HS-27A (cell line): Measurements from ENCODE around the gene PYY.
"Not testable (repeated sequence)": the region's sequence is repeated elsewhere in the genome, so short reads cannot be mapped to it uniquely, and the experiment has no call there.

Experiments used
- DNase-seq: peaks from one replicate; pipeline ENCODE4 v3.0.0-alpha.2; 2012; ENCODE audit warnings: low read depth, missing footprints

PYY gene

DNA sequence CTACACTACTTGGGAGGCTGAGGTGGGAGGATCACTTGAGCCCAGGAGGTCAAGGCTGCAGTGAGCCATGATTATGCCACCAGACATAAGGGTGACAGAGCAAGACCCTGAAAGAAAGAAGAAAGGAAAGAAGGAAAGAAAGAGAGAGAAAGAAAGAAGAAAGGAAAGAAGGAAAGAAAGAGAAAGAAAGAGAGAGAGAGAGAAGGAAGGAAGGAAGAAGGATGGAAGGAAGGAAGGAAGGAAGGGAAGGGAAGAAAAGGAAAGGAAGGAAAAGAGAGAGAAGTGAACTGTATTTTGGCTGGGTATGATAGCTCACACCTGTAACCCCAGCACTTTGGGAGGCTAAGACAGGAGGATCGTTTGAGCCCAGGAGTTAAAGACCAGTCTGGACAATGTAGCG, 24.3 kb upstream of the PYY start:
- no peak for DNase-seq

DNA sequence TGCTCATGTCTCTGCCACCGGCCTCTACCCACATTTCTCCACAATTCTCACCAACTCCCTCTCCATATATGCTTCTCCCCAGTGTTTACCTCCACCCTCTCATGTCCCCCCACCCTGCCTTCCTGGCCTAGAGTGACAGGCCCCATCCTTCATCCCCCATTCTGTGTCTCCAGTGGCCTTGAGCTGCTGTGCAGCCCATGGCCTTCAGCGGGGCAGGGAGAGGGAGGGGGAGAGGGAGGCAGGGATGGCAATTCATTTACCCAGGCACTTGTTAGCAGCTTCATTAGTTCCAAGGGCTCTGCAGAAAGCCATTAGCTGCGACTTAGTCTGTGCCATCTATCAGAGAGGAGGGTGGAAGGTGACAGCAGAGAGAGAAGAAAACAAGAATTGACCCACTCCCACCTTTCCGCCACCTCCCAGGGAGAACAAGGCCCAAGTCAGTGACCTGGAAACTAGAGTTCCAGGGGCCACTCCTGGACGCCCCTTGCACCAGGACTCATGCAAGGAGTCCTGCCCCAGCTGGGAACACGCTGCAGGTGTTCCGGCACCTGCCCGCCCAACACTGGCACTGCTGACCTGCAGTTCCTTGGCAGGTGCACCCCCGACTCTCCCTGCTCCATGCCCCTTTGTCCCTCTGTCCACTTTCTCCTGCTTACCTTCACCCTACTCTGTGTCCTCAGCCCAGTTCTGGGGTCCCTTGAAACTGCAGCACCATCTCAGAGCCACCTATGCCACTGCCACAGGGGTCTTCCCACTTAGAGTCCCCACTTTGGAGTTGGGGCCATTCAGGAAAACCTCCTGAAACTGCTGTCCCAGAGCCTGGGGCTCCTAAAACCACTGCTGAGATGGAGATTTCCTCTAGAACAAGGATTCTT, 23.5 kb upstream of the PYY start:
- no peak for DNase-seq

DNA sequence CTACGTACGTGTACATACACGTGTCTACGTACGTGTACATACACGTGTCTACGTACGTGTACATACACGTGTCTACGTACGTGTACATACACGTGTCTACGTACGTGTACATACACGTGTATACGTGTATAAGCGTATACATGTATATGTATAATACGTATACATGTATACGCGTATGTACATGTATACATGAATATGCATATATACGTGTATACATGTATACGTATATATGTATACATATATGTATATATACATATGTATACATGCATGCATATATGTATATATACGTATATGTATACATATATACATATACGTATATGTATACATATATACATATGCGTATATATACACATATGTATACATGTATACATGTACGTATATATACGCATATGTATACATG, 22.2 kb upstream of the PYY start:
- no peak for DNase-seq

DNA sequence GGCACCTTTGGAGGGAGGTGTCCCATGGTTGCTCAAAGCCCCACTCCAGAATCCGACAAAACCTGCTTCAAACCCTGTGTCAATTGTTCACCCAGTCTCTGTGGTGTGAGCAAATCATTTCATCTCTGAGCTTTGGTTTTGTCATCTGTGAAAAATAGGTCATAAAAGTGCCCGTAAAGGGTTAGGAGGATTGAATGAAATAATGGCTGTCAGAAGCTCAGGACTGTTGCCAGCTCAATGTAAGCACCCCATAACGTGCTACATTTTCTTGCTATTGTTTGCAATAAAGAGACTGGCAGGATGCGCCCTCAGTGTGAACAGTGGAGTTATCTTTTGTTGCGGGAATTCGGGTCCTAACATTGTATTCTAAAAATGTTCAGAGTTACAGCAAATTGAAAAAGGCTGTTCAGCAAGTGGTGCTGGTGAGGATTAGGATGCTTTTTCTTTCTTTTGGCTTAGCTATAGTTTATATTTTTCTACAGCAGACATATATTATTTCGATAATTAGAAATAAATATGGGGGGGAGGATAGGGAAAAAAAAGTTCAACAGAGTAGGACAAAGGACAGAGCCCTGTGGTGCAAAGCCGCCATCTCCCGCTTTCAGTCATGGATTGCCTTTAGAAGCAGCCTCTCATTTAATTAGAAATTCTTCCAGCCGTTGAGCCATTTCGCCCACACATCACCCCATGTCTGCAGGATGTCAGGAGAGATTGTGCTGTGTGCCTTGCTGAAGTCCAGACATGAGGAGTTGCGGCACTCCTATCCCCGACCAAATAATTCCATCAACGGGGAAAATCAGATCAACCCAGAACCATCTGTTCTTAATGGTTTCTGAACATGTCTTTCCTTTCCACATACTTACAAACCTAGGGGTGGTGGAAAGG, 20.9 kb upstream of the PYY start:
- no peak for DNase-seq

DNA sequence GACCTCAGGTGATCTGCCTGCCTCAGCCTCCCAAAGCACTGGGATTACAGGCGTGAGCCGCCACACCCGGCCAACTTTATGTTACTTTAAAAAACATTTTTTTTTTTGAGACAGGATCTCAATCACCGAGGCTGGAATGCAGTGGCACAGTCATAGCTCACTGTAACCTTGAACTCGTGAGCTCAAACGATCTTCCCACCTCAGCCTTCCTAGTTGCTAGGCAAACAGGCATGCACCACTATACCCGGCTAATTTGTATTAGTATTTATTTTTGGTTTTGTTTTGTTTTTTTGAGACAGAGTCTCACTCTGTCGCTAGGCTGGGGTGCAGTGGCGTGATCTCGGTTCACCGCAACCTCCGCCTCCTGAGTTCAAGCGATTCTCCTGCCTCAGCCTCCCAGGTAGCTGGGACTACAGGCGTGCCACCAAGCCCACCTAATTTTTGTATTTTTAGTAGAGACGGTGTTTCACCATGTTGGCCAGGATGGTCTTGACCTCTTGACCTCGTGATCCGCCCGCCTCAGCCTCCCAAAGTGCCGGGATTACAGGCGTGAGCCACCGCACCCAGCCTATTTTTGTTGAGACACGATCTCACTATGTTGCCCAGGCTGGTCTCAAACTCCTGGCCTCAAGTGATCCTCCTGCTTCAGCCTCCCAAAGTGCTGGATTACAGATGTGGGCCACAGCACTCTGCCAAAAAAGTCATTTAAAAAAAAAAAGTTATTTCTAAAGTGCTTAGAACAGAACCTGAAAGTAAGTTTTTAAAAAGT, 18.9 kb upstream of the PYY start:
- not testable (repeated sequence) for DNase-seq

DNA sequence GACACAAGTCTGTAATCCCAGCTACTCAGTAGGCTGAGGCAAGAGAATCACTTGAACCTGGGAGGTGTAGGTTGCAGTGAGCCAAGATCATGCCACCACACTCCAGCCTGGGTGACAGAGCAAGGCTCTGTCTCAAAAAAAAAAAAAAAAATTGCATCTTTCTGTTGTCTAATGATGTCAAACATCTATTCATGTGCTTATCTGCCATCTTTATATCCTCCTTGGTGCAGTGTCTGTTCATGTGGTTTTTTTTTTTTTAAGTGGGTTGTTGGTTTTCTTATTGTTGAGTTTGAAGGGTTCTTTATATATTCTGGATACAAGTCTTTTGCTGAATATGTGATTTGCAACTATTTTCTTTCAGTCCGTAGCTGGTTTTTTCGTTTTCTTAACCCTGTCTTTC, 17.7 kb upstream of the PYY start:
- not testable (repeated sequence) for DNase-seq

DNA sequence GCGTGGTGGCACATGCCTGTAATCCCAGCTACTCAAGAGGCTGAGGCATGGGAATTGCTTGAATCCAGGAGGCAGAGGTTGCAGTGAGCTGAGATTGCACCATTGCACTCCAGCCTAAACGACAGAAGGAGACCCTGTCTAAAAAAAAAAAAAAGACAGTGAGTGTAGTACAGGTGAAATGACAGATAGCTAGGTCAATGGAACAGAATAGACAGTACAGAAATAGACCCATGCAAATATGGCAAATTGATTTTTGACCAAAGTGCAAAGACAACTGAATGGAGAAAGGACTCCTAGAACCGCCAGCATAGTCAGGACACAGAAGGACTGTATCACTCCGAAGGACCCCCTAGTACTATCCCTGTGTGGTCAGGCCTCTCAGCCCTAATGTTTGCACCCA, 16.6 kb upstream of the PYY start:
- DNase-seq, result no peak

DNA sequence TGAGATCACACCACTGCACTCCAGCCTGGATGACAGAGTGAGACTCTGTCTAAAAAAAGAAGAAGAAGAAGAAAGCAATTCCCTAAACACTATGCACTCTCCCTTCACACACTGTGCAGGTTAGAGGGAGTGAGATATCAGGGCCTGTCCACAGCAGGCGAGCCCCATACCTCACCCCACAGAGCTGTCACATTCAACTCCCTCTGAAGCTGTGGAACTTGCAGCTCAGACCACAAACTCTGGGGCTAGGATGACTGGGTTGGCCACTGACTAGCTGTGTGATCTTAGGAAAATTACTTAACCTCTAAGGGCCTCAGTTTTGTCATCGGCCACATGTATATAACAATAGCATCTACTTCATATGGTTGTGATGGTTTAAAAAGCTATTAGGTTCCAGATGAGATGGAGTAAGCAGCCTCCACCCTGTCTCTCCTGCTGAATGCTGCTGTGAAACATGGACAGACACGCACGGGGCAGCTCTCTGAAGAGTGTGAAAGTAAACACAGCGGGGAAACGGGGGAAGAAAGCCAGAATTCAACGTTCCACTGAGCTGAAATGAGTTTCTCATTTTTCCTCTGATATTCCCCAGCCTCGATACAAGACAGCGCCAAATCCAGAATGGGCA, 13.6 kb upstream of the PYY start:
- no peak for DNase-seq

DNA sequence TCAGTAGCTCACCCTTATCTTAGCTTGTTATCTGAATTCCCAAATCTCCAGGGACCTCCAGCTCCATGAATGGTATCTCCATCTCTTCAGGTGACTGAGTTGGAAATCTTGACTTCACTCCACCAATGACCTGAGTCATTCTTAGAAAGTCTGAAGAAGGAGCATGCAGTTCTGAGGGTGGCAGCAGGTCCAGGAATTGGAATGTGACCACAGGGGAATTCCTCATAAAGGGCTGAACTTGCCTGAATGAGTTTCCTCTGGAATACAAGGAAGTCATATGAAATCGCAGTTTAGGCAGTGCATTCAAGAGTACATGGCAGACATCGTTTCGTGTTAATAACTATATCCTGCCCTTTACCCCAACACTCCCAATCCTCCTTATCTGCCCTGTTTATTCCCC, 12.5 kb upstream of the PYY start:
- DNase-seq, result no peak

DNA sequence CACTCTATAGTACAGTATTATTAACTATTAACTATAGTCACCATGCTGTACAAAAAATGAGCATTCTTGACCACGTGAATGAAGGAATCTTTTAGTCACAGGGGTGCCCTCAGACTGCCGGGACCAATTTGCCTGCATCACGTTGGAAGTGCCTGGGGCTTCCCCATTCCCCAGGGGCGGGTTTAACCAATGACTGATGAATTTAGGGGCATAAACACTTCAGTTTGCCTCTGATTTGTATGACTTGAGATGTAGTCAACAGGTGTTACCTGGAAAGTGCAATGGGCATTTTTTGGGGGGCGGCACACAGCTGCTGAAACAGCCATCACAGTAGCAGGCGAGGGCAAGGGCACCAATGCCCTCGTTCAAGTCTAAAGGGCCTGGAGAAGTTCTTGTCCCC, 8.7 kb upstream of the PYY start:
- no peak for DNase-seq

DNA sequence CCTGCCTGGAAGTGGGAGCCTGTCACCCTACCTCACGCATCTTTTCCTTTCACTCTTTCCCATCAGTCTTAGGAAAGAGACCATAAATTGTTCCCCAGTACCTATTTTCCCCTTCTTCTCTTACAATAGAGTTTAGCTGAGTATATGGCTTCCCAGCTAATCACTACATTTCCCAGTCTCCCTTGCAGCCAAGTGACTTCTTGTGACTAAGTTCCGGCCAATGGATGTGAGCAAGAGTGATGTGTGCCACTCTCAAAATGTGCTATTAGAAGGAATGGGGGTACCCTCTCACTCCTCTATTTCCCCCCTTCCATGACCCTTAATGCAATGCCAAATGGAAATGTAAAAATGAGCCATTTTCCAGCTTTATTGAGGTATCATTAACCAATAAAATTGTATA, 8.2 kb upstream of the PYY start:
- no peak for DNase-seq

DNA sequence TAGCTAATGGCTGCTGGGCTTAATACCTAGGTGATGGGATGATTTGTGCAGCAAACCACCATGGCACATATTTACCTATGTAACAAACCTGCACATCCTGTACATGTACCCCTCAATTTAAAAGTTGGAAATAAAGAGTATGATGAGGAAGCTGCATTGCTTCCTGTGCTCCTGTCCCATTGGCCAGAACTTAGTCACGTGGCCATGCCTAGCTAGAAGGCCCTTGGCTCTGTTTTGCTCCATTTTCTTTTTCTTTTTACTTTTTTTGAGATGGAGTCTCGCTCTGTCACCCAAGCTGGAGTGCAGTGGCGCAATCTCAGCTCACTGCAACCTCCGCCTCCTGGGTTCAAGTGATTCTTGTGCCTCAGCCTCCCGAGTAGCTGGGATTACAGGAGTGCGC, 7.6 kb upstream of the PYY start:
- not testable (repeated sequence) for DNase-seq

DNA sequence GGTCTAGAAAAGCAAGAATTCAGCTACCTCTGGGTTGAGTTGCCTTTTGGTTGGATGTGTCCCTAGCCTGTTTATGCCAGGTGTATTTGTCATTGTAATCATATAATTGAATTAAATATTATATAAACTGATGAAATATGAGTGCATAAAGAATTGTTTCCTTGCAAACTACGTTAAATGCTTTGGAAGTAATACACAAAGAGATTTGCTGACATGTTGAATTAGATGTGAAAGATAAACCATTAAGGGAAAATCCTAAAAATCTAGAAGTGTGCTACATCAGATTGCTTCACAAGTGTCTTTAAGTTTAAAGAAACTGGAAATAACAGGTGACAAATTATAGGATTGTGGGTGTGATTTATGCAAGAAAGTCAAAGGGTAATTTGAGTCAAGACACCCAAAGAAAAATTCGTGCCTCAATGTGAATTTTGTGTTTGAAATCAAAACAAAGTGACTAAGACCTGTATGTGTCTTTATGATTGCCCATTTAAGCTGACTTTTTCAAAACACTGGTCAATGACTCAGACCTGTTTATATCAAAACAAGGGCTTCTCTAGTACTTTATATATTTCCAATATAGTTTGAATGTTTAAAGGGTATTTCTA, 5.1 kb upstream of the PYY start:
- DNase-seq, result no peak

DNA sequence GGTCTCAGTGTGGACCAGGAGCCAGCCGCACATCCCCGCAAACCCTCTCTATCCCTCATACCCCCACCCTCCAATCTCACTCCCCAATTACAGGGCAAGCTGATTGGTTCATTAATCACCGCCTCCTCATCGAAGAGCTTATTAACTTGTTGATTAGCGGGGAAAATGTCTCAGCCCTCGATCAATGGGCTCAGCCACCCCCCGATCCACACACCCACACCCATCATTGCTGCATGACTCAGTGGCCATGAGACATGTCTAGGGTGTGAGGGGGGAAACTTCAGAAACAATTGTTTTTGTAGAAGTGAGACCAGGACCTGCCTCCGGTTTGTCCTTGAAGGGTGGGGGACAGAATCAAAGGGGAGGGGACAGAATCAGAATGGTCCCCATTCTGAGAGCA, 2.5 kb upstream of the PYY start:
- no peak for DNase-seq

DNA sequence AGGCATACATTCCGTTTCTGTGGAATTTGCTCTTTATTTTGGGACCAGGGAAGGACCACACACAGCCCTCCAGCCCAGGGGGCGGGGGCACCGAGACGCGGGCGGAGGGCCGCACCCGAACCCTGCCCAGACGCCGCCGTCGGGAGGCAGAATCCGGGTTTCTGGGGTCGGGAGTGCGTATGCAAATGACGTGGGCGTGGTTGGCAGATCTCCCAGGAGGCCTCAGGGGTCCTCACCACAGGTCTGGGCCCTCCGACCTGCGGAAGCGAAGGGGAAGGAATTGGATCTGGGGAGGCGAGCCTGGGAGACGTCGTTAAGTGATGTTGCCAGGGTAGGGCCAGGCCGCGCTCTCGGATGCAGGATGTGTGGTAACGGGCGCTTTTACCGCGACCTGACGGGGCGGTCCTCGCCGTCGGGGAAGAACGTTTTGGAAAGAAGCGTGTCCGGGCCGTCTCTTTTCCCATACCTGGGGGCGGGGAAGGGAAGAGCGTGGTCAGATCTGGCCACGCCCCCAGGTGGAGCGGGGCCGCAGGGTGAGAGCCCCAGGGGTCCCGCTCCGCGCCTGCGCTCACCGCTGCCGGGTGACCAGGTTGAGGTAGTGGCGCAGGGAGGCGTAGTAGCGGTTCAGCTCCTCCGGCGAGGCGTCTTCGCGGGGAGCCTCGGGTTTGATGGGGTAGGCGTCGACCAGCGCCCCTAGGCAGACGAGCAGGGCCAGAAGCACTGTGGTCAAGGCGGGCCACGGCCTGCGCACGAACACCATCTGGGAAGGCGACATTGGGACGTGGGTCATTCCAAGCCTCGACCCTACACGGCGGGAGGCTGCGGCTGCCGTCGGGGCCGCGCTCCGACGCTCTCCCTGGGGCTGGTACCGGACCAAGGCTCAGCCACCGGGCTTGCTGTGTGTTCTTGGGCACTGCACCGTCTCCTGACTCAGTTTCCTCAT, 745 bp downstream of the PYY start:
- no peak for DNase-seq

DNA sequence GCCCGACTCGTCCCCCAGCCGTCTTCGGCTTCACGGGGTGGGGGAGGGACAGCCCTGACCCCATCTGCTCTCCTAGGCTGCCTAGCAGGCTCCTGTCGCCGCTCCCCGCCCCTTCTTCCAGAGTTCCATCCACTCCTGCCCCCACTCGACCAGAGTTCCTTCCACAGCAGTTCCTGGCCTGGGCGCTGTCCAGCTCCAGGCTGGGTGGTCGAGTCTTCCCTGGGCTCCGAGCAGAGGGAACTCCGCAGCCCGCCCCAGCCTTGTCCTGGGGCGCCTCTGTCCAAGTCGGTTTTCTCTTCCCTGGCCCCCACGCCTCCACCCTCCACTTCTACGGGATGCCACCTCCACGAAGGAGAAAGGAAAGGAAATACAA, 1.4 kb downstream of the PYY start:
- DNase-seq, result no peak

DNA sequence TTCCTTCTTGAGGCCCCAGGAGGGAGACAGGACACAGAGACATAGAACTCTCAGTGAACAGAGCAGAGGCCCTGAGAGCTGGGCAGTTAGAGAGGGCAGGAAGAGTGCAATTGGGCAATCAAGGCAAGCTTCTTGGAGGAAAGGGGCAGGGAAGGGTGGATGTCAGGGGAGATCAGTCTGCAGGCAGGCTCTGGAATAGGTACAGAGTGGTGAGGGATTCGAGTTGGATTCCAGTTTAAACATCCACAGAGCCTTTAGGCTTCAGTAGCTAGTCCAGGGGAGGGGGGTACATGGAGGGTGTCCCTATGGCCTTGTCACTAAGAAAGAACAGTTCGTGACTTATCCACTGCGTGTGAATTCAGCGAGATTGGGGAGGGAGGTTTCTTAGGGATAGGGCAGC, 2.0 kb downstream of the PYY start:
- no peak for DNase-seq

DNA sequence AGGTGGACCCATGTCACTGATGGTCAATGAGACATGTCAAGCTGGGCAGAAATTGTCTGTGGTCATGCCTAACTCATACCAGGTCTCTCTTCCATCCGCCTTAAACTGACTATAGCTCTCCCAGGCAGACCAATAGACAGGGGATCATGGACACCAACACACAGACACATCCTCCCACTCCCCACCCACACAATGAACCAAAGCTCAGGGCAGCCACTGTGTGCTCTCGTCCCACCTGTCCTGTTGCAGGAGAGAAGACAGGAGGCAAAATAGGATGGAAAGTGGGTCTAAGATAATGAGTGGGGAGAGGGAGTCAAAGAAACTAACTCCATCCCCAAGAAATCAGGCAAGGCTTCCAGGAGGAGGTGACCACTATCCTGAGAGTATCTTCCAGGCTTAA, 3.2 kb downstream of the PYY start:
- no peak for DNase-seq

DNA sequence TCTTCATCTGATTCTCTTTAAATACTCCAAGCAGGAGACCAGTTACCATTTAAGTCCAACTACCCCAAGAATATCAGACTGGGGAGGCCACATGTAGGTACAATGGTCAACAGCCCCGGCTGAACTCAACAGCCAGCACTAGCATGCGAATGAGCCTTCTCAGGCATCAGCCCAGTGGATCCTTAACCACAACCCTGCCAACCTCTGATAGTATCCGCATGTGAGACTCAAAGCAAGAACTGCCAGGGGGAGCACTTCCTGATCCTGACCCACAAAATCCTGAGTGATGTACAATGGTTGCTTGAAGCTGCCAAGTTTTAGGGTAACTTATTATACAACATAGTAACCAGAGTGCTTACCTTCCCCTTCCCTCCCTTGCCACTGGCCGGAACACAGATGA, 4.0 kb downstream of the PYY start:
- no peak for DNase-seq

DNA sequence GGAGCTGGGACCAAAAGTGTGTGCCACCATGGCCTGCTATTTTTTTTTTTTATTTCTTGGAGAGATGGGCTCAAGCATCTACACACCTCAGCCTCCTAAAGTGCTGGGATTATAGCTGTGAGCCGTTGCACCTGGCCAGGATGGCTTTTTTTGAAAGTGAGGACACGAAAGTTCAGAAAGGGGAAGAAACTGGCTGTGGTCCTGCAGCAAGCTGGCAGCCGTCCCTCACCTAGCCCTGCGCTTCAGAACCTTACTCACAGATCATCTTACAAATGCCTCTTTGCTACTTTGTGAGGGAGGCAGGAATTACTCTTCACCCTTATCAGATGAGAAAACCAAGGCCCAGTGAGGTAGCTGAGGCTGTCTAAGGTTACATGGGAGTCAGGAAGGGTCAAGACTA, 7.0 kb downstream of the PYY start:
- no peak for DNase-seq
